ENCODE results near the gene VPS26C. TPM values are rescaled to one million over a fixed set of nuclear protein-coding genes. Genes with fewer than 3 reads are reported as not detected.
"Not testable (repeated sequence)": the region's sequence is repeated elsewhere in the genome, so short reads cannot be mapped to it uniquely, and the experiment has no call there.

Gene VPS26C
- 36.7 TPM for total RNA-seq

DNA sequence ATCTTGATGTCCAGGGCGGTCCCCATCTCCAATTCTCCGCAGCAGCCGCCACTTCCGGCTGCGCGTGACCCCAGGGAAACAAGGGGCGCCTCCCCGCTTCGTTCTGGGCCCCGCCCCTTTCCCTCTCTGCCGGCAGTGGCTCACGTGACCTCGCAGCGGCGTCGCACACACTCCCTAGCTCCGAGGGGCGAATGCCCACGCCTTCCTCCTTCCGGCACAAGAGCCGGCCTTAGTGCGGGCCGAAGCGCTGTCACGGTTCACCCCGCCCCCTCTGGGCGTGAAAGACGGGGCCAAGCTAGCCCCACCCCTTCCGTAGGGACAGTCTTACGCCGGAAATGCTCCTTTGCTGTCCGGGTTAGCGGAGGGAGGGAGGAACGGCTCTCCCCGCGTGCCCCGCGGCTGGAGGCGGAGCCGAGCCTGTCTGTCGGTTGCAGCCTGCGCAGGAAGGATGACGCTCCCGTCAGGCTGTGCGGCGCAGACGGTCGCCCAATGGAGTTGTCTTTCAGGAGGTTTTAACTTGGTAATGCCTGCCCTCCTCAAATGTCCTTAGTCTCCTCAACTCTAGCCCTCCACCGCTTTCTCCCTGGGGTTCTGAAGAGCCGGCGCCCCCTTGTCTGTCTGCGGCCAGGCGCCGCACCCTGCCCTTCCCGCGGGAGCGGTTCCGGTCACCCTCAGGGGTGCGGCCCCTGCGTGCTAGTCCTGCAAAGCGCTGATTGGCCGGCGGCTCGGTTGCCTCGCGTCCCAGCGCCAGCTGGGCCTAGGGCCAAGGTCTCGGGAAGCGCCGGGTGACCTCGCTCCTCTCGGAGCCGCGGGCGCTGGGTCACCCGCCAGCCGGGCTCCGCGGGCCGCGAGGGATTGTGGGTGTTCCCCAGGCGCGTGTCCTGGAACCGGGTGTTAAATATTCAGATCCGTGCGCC lies at the start of gene VPS26C:
Gene VPS26C, minus strand, starts transcription at position 66 of the 917 bp plus-strand sequence. Its CDS starts 40 bp downstream, at position 26.
- ATAC-seq = peak; percentile 93

DNA sequence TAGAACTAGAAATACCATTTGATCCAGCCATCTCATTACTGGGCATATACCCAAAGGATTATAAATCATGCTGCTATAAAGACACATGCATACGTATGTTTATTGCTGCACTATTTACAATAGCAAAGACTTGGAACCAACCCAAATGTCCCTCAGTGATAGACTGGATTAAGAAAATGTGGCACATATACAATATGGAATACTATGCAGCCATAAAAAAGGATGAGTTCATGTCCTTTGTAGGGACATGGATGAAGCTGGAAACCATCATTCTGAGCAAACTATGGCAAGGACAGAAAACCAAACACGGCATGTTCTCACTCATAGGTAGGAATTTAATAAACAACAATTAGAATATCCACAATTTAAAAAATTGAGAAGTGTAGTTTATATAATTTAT lies 48.9 kb upstream of the VPS26C start:
- ATAC-seq = not testable (repeated sequence)

DNA sequence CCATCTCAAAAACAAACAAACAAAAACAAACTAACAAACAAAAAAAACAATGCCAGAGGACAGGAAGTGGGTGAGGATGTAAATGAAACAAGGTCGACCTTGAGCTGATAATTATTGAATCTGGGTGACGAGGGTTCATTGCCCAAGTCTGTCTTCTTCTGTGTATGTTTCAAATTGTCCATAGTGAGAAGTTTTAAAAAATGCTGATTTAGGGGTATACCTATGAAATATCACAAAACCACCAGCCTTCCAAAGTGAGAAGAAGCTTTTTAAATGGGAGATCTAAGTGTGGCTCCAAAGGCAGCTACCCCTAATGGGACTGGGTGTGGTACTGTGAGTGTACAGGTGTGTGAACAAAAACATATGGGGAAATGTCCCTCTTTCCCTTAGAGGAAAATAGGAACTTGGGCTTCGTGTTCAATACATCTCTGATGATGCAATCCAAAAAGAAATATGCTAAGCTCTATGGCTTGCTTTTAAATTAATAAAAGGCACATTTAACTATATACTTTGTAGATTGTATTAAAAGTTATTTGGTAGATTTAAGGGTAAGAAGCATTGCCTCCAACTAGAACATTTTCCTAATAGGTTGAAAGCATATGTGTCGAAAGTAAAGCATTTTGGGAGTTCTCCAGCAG lies 33.1 kb upstream of the VPS26C start:
- no peak for ATAC-seq

DNA sequence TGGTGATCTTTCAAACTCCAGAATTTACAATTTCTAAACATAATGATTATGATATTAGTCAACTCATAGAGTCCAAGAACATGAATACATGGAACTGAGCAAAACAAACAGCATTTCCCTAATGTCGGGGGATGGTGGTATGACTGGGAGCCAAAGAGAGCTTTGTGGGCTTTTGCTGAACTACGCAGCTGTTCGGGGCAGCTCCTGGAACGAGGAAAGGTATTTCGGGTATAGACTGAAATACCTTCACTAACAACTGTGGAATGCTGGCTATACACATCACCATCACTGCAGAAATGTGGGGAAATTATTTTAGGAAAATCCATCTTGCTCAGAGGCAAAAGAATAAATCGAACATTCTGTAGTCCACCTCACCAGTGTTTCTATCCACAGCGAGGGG lies 30.2 kb upstream of the VPS26C start:
- ATAC-seq = no peak

DNA sequence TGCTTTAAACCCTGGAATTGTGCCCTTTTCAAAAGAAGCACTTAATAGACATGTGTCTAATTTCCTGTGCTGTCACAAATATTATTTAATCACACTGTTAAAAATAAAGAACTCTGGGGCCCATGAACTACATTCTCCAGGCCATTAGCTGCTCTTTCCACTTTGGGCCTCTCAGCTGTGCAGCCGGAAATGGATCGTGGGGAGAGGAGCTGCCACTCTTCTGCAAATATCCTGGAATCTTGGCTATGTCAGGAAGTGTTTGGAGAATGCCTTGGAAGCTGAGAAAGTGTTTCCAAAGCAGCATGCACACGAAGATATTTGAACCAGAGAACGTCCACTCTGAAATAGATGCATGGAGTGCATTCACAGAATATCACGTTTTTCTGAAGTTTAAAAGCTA lies 27.5 kb upstream of the VPS26C start:
- no peak for ATAC-seq

DNA sequence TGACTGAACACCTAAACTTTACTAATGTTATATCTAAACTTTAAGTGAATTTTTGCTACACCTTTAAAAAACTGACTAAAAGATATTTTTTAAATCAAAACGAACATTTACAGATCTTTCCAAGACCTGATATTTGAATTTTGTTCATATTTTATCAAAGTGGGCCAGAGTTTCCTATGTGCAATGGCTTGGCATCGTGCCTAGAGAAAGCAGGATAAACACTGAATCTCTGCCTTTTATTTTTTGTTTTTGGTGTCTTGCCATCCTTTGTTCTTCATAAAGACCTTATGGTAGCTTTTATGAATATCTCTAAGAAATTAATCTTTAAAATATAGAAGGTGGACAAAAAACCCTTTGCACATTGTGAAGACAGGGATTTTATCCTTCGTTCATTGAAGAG lies 25.8 kb upstream of the VPS26C start:
- ATAC-seq = no peak

- ATAC-seq = no peak
These were observed 24.9 kb upstream of the VPS26C start for GRCh38 chr21:37292041-37292440.

- not testable (repeated sequence) for ATAC-seq
These were observed 16.1 kb upstream of the VPS26C start for GRCh38 chr21:37283191-37283710.

DNA sequence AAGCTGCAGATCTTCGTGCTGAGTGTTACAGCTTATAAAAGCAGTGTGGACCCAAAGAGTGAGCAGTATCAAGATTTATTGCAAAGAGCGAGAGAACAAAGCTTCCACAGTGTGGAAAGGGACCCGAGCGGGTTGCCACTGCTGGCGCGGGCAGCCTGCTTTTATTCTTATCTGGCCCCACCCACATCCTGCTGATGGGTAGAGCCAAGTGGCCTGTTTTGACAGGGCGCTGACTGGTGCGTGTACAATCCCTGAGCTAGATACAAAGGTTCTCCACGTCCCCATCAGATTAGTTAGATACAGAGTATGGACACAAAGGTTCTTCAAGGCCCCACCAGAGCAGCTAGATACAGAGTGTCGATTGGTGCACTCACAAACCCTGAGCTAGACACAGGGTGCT lies 15.5 kb upstream of the VPS26C start:
- not testable (repeated sequence) for ATAC-seq

- peak; percentile 38 for ATAC-seq
These were observed 14.9 kb upstream of the VPS26C start for GRCh38 chr21:37281993-37282392.

DNA sequence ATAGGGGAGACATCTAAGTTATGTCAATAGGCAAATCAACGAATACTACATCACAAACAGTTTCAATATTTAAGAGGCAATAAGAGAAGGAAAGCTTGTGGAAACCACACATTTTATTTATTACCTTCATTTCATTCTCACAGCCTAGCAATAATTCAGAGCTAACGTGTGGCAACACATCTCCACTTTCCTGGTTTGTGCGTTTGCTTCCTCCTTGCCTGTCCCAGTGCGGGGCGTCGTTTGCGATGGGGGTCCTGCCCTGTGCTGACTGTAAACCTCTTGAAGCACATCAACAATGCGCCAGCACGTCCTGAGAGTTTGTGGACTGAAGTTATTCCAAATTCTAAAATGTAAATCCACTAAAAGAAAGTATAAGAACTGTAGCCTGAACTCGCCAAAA lies 14.4 kb upstream of the VPS26C start:
- ATAC-seq = no peak

GRCh38 chr21:37279271-37279670 lies 12.1 kb upstream of the VPS26C start:
- not testable (repeated sequence) for ATAC-seq

DNA sequence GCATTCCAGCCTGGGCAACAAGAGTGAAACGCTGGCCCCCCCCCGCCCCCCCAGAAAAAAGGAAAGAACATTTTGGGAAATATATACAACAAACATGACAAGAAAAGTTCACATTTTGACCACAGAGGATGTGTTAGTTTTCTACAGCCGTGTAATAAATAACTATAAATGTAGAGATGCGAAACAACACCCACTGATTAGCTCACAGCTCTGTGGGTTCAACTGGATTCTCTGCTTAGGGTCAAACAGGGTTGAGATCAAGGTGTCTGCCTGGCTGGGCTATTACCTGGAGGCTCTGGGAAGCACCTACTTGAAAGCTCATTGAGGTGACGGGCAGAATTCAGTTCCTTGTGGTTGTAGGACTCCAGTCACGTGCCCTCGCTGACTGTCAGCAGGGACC lies 11.1 kb upstream of the VPS26C start:
- no peak for ATAC-seq

- no peak for ATAC-seq
These were observed 9.2 kb upstream of the VPS26C start for GRCh38 chr21:37276377-37276776.

DNA sequence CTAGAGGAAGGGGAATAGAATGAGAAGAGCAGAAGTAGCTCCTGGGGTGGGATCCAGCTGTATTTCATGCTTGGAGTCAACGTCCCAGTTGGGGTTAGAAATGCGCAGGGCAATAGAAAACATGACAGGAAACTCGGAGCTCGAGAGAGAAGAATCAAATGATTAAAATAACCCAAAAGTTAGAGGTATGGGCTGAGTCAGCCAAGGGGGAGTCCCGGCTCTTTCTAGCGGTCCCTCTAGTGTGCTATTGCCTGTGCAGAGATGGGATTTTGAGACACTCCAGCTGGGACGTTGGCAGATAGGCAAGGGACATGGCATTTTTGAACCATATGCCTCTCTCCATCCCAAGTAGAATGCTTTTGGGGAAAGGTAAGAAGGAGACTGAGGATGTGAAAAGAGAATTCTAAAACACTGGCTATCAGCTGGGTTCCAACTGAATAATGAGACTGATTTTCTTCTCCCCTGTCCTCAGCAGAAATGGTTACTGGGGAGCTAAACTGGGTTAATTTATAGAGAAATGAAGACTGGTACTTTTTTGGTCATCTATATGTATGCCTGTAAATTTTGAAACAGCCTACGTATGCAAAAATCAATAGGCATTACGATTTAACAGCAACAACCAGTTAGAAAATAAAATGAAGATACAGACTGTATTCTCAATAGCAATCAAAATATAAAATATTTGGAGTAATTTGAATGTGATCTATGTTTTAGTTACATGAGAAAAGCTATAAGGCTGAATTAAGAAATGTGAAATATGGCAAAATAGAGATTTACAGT lies 7.0 kb upstream of the VPS26C start:
- ATAC-seq = no peak

DNA sequence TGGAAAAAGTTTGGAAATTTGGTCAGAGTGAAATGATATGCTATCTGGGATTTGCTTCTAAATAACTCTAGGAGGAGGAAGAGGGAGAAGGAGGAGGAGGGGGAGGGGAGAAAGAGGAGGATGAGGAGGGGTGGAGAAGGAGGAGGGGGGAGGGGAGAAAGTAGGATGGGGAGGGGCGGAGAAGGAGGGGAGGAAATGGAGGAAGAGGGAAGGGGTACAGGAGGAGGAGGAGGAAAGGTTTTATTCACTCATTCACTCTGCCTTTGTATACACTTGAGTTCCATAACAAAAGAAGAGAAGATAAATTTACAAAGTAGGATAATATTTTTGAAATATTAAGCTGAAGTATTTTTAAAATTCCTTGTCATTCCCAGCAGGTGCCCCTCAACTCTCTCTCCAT lies 6.3 kb upstream of the VPS26C start:
- no peak for ATAC-seq

- no peak for ATAC-seq
These were observed 5.8 kb upstream of the VPS26C start for GRCh38 chr21:37272897-37273296.

- ATAC-seq = peak; percentile 5
These were observed 3.6 kb upstream of the VPS26C start for GRCh38 chr21:37270576-37271365.

GRCh38 chr21:37269481-37269880 lies 2.3 kb upstream of the VPS26C start:
- no peak for ATAC-seq

DNA sequence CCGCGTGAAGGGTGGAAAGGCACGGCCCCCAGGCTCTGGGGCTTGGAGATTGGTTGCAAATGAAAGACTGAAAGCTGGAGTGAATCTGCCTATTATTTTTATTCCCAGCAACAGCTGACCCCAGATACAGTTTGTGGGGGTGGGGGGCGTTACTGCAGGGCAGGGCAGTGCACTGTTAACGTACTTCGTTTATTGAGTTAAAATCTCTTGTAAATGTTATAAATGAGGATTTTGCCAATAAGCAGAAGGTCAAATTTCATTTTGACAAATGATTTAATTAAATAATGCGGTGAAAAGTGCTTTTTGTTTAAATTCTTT lies 1.0 kb upstream of the VPS26C start:
- ATAC-seq = no peak

- peak; percentile 49 for ATAC-seq
These were observed 466 bp downstream of the VPS26C start for GRCh38 chr21:37266515-37267221.

- ATAC-seq = no peak
These were observed 2.3 kb downstream of the VPS26C start for GRCh38 chr21:37264808-37265207.
